Kidney (tissue), 14 donors: ENCODE data around the gene VSIG10. TPM values are rescaled to one million over a fixed set of nuclear protein-coding genes. Genes with fewer than 3 reads are reported as not detected.

Source experiments
- DNase-seq, 5 donors: peaks; one replicate each; pipeline ENCODE4 v3.0.0-alpha.2; 2013 to 2020
- FAIRE-seq: peaks from 2 replicates; lab custom pipeline; 2012; peaks lifted over from hg19 to GRCh38; lab: Jason Lieb, UNC
- H3K27ac ChIP-seq, 2 donors: one replicate each; pipeline ENCODE4 v1.7.0; 2013; ENCODE audit warnings: low read depth in 2 of 2, low read length in 2 of 2, inconsistent platforms in 1 of 2
- H3K27me3 ChIP-seq: one replicate; pipeline ENCODE4 v1.7.1; 2013; ENCODE audit warnings: low read length, inconsistent platforms; ENCODE audit not compliant: control insufficient read depth, insufficient read depth
- H3K36me3 ChIP-seq, 3 donors: one replicate each; pipeline versions ENCODE4 v1.7.0 to v1.7.1; 2013; ENCODE audit warnings: low read length in 3 of 3, control low read depth in 1 of 3, inconsistent platforms in 1 of 3; ENCODE audit not compliant: insufficient read depth in 3 of 3, control insufficient read depth in 2 of 3
- H3K4me1 ChIP-seq, 3 donors: one replicate each; pipeline versions ENCODE4 v1.7.0 to v1.7.1; 2013; ENCODE audit warnings: low read length in 3 of 3, inconsistent platforms in 1 of 3, low read depth in 1 of 3; ENCODE audit not compliant: control insufficient read depth in 2 of 3, insufficient read depth in 2 of 3
- H3K4me3 ChIP-seq, 3 donors: one replicate each; pipeline versions ENCODE4 v1.7.0 to v1.8.1; 2013; ENCODE audit warnings: low read length in 3 of 3, control low read depth in 1 of 3, inconsistent platforms in 1 of 3
- H3K9ac ChIP-seq, 3 donors: one replicate each; pipeline versions ENCODE4 v1.7.0 to v1.7.1; 2013; ENCODE audit warnings: low read length in 3 of 3, control low read depth in 1 of 3, inconsistent platforms in 1 of 3
- H3K9me3 ChIP-seq, 3 donors: one replicate each; pipeline versions ENCODE4 v1.7.0 to v1.7.1; 2013; ENCODE audit warnings: low read length in 3 of 3, control low read depth in 1 of 3, inconsistent platforms in 1 of 3; ENCODE audit not compliant: control insufficient read depth in 2 of 3, insufficient read depth in 1 of 3
- intact Hi-C: fragments of 100-400 bp; cut with DNase I; formaldehyde crosslinking; loops from one replicate; pipeline ENCODE4 v1.11.1; 2022
- polyA plus RNA-seq: library from polyadenylated mRNA; stranded (reverse); fragments of 350-450 nt; fragmentation: Illumina TruSeq; extraction: RNeasy Lipid Tissue Mini Kit (QIAGEN cat#74804); gene quantifications from one replicate; pipeline ENCODE4 v1.2.3, GENCODE V29; 2014; ENCODE audit warnings: low read depth, low replicate concordance; ENCODE audit not compliant: insufficient read depth
- total RNA-seq: library from RNA; stranded (reverse); fragmentation: NEBNext Ultra II Directional; extraction: Animal tissue kit (Norgen Biotek cat#: 25700); gene quantifications from one replicate; pipeline ENCODE4 v1.2.1, GENCODE V29; 2021
- TF ChIP-seq, protein P1 (sequence below): IDR thresholded peaks from 3 replicates; pipeline ENCODE4 v1.5.1; 2012; ENCODE audit warnings: mild to moderate bottlenecking, moderate library complexity, borderline replicate concordance; ENCODE audit not compliant: insufficient read depth; ENCODE audit errors: extremely low read depth
- donor health status: control.
- donor health status: control.
- donor health status: control.
- donor health status: control.
- donor health status: control.
- donor health status: DM: yes; HTN: yes; CAD: no.
- donor health status: Normal renal cell carcinoma (clear cell type).

The VSIG10 gene
- total and polyA plus RNA-seq, 2 donors from 2014 or later = 15.8 to 26.1 TPM

DNA sequence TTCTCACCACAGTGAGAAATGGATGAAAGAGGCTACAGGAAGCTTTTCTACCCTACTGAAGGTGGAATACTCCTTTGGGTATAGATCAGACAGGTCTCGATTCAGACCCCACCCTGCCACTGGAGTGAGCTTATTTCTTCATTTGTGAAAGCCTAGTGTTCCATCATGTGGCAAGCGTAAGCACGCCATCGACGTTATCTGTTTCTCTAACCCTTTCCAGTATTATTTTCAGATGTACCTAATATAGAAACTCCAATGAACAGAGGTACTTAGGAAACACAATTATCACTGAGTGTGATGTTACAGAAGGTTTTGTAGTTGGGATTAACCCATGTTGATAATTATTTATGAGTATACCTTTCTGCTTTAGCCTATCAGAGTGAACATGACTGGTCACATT, 44.5 kb upstream of the VSIG10 start:
- H3K4me1 ChIP-seq = no peaks in the 10 kb centered on the region
- intact Hi-C loops = no loop called here
- no peaks in the 10 kb centered on the region for H3K9me3 ChIP-seq
- TF ChIP-seq, protein P1, sequence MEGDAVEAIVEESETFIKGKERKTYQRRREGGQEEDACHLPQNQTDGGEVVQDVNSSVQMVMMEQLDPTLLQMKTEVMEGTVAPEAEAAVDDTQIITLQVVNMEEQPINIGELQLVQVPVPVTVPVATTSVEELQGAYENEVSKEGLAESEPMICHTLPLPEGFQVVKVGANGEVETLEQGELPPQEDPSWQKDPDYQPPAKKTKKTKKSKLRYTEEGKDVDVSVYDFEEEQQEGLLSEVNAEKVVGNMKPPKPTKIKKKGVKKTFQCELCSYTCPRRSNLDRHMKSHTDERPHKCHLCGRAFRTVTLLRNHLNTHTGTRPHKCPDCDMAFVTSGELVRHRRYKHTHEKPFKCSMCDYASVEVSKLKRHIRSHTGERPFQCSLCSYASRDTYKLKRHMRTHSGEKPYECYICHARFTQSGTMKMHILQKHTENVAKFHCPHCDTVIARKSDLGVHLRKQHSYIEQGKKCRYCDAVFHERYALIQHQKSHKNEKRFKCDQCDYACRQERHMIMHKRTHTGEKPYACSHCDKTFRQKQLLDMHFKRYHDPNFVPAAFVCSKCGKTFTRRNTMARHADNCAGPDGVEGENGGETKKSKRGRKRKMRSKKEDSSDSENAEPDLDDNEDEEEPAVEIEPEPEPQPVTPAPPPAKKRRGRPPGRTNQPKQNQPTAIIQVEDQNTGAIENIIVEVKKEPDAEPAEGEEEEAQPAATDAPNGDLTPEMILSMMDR = no peak
- no peak for DNase-seq
- peaks cover 6 to 41% (median 30%) of the 10 kb centered on the region in 3 donors for H3K36me3 ChIP-seq
- no peak overlapping the region for H3K4me3 ChIP-seq
- H3K27ac ChIP-seq = no peak overlapping the region
- FAIRE-seq = no peak
- H3K27me3 ChIP-seq = no peaks in the 10 kb centered on the region
- no peak overlapping the region for H3K9ac ChIP-seq

DNA sequence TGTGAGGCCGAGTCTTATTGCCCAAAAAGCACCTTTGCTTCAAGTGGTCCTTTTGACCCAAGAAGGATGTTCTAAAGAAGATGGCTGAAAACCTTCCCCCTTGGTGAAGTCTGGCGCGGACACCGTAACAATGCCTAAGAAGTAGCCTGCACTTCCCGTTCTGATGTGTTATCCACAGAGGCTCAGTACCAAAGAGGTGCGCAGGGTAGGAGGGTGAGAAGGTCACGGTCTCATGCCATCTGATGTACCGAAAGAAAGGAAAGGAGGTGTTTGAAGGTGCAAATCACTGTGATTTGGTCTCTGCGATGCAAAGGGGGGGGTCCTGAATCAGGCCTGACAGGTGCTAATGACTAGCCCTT, 42.0 kb upstream of the VSIG10 start:
- Histone ChIP-seq H3K36me3 (peaks cover 3 to 47% (median 28%) of the 10 kb centered on the region in 3 donors), H3K27me3 (no peaks in the 10 kb centered on the region), H3K27ac (no peak overlapping the region), H3K4me3 (no peak overlapping the region), H3K9ac (no peak overlapping the region), H3K9me3 (no peaks in the 10 kb centered on the region), H3K4me1 (peaks cover 0 to 3% (median 0%) of the 10 kb centered on the region in 3 donors)
- DNase-seq = no peak
- intact Hi-C loops = no loop called here
- no peak for FAIRE-seq
- TF ChIP-seq, protein P1 = no peak

DNA sequence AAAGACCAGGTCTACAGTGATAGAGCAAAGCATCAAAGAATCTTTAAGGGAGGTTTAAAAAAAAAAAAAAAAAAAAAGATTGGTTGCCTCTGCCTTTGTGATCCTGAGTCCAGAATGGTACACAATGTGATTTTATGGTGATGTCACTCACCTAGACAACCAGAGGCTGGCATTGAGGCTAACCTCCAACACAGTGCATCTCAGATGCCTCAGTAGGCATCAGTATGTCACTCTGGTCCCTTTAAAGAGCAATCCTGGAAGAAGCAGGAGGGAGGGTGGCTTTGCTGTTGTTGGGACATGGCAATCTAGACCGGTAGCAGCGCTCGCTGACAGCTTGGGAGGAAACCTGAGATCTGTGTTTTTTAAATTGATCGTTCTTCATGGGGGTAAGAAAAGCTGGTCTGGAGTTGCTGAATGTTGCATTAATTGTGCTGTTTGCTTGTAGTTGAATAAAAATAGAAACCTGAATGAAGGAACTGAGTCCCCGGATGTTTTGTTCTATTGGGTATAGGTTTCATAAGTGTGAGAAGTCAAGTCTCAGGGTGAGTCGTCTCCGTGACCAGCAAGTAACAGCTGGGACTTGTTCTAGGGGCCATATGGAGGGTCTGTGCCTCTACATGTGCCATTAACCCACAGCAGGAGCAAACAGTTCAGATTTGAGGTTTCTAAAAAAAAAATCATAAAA, 41.4 kb upstream of the VSIG10 start:
- TF ChIP-seq, protein P1 = no peak
- H3K27ac ChIP-seq = no peak overlapping the region
- H3K9ac ChIP-seq = no peak overlapping the region
- no peak for DNase-seq
- FAIRE-seq = no peak
- peaks cover 0 to 3% (median 0%) of the 10 kb centered on the region in 3 donors for H3K4me1 ChIP-seq
- H3K9me3 ChIP-seq = no peaks in the 10 kb centered on the region
- no peak overlapping the region for H3K4me3 ChIP-seq
- peaks cover 4 to 52% (median 29%) of the 10 kb centered on the region in 3 donors for H3K36me3 ChIP-seq
- intact Hi-C loops = no loop called here
- H3K27me3 ChIP-seq = no peaks in the 10 kb centered on the region
